Osteoblast (primary cell): Measurements from ENCODE around the gene C16orf54. TPM values are rescaled to one million over a fixed set of nuclear protein-coding genes. Genes with fewer than 3 reads are reported as not detected.
"Not testable (repeated sequence)": the region's sequence is repeated elsewhere in the genome, so short reads cannot be mapped to it uniquely, and the experiment has no call there.

Source experiments
- DNase-seq: peaks from one replicate; pipeline ENCODE4 v3.0.0; 2011; ENCODE audit warnings: low spot score, mixed read lengths; ENCODE audit not compliant: insufficient read length; ENCODE audit errors: missing footprints
- H2AFZ ChIP-seq: 2 replicates; pipeline ENCODE4 v1.6.0; 2011; ENCODE audit warnings: mild to moderate bottlenecking, low read length
- H3K27ac ChIP-seq: 2 replicates; pipeline ENCODE4 v1.5.1; 2011; ENCODE audit warnings: mild to moderate bottlenecking, low read depth, low read length, moderate library complexity
- H3K27me3 ChIP-seq: 2 replicates; pipeline ENCODE4 v1.6.0; 2012; ENCODE audit warnings: mild to moderate bottlenecking, control low read depth, inconsistent platforms, low read length, moderate library complexity; ENCODE audit not compliant: insufficient read depth
- H3K36me3 ChIP-seq: 2 replicates; pipeline ENCODE4 v1.5.1; 2011; ENCODE audit warnings: mild to moderate bottlenecking, low read length, control low read depth, moderate library complexity; ENCODE audit not compliant: insufficient read depth
- H3K4me1 ChIP-seq: 2 replicates; pipeline ENCODE4 v1.5.1; 2011; ENCODE audit warnings: mild to moderate bottlenecking, low read length, control low read depth, moderate library complexity; ENCODE audit not compliant: insufficient read depth
- H3K4me2 ChIP-seq: 2 replicates; pipeline ENCODE4 v1.6.0; 2011; ENCODE audit warnings: mild to moderate bottlenecking, low read length; ENCODE audit not compliant: insufficient read depth
- H3K4me3 ChIP-seq: fragments of 200-600 bp; sonication (generic); 3 replicates; pipeline ENCODE4 v1.5.1; 2012; ENCODE audit warnings: mild to moderate bottlenecking, low read length, inconsistent platforms; ENCODE audit not compliant: insufficient read depth
- H3K79me2 ChIP-seq: 2 replicates; pipeline ENCODE4 v1.6.0; 2012; ENCODE audit warnings: mild to moderate bottlenecking, low read length, control low read depth, inconsistent platforms; ENCODE audit not compliant: insufficient read depth
- H3K9me3 ChIP-seq: 2 replicates; pipeline ENCODE4 v1.5.1; 2011; ENCODE audit warnings: low read depth, low read length, control low read depth
- H4K20me1 ChIP-seq: 2 replicates; pipeline ENCODE4 v1.6.0; 2012; ENCODE audit warnings: mild to moderate bottlenecking, low read length, control low read depth; ENCODE audit not compliant: insufficient read depth
- CTCF ChIP-seq: IDR thresholded peaks from 2 replicates; pipeline ENCODE4 v1.5.1; 2011; ENCODE audit warnings: mild to moderate bottlenecking, low read depth, low read length, moderate library complexity; ENCODE audit errors: extremely low read depth
- total RNA-seq: library from RNA; depleted of rRNA; stranded (reverse); fragments of >200 nt; gene quantifications from 2 replicates; pipeline ENCODE4 v1.2.3, GENCODE V29; 2012

The C16orf54 gene
- 0.59 and 0.72 TPM in 2 replicates for total RNA-seq

GRCh38 chr16:29745853-29746345 lies at the start of gene C16orf54:
Gene C16orf54, minus strand, starts transcription at chr16:29745990. Its CDS starts 1,039 bp downstream, at chr16:29744951.
- H3K27me3 ChIP-seq: no peaks in the 10 kb centered on the region
- H3K4me1 ChIP-seq: no peaks in the 10 kb centered on the region
- H4K20me1 ChIP-seq: no peaks in the 10 kb centered on the region
- H3K36me3 ChIP-seq: no peaks in the 10 kb centered on the region
- H3K4me3 ChIP-seq: no peak within 1 kb of the TSS
- DNase-seq: no peak
- H3K9me3 ChIP-seq: no peaks in the 10 kb centered on the region
- H3K27ac ChIP-seq: no peak within 1 kb of the TSS
- TF ChIP-seq CTCF: no peak
- H2AFZ ChIP-seq: no peak within 1 kb of the TSS
- H3K79me2 ChIP-seq: no peaks in the 10 kb centered on the region
- no peak within 1 kb of the TSS for H3K4me2 ChIP-seq

- DNase-seq: peak; percentile 23
- peaks cover 9% of the 10 kb centered on the region for H3K4me1 ChIP-seq
- no peak overlapping the region for H3K4me2 ChIP-seq
- H3K36me3 ChIP-seq: peaks cover 27% of the 10 kb centered on the region
- H3K9me3 ChIP-seq: no peaks in the 10 kb centered on the region
- no peak overlapping the region for H3K4me3 ChIP-seq
- no peak overlapping the region for H2AFZ ChIP-seq
- H3K27ac ChIP-seq: no peak overlapping the region
- H3K27me3 ChIP-seq: no peaks in the 10 kb centered on the region
- no peak for TF ChIP-seq CTCF
- peaks cover 66% of the 10 kb centered on the region for H3K79me2 ChIP-seq
- H4K20me1 ChIP-seq: no peaks in the 10 kb centered on the region
These were observed 48.5 kb upstream of the C16orf54 start for GRCh38 chr16:29794231-29794710.

- not testable (repeated sequence) for DNase-seq, H3K4me1 ChIP-seq, H2AFZ ChIP-seq, H4K20me1 ChIP-seq, H3K9me3 ChIP-seq, H3K4me3 ChIP-seq, H3K4me2 ChIP-seq, H3K27me3 ChIP-seq, H3K27ac ChIP-seq
- Histone ChIP-seq H3K36me3 (peaks cover 16% of the 10 kb centered on the region), H3K79me2 (peaks cover 66% of the 10 kb centered on the region)
These were observed 47.4 kb upstream of the C16orf54 start for GRCh38 chr16:29793153-29793552.

GRCh38 chr16:29791845-29792807 lies 46.3 kb upstream of the C16orf54 start:
- H3K4me2 ChIP-seq: peak overlapping the region; percentile 86
- H3K4me1 ChIP-seq: peaks cover 9% of the 10 kb centered on the region
- no peaks in the 10 kb centered on the region for H3K27me3 ChIP-seq
- no peak for TF ChIP-seq CTCF
- H3K36me3 ChIP-seq: peaks cover 8% of the 10 kb centered on the region
- no peak overlapping the region for H3K27ac ChIP-seq
- no peaks in the 10 kb centered on the region for H4K20me1 ChIP-seq
- peak overlapping the region; percentile 80 for H2AFZ ChIP-seq
- H3K4me3 ChIP-seq: peak overlapping the region; percentile 98
- peak; percentile 61 for DNase-seq
- no peaks in the 10 kb centered on the region for H3K9me3 ChIP-seq
- peaks cover 65% of the 10 kb centered on the region for H3K79me2 ChIP-seq
